Neural cell (in vitro differentiated cells): ENCODE data around the gene CDO1. TPM values are rescaled to one million over a fixed set of nuclear protein-coding genes. Genes with fewer than 3 reads are reported as not detected.

Source experiments
- H2AFZ ChIP-seq: fragments of 200-600, 300-800 bp; sonication (generic), shearing (Covaris generic); 2 replicates; pipeline ENCODE4 v1.6.0; 2014; ENCODE audit warnings: low read depth, mild to moderate bottlenecking, antibody characterized with exemption, low read length, moderate library complexity
- H3F3A ChIP-seq: fragments of 200-600 bp; shearing (Covaris generic); 2 replicates; pipeline ENCODE4 v1.6.1; 2016; ENCODE audit warnings: mild to moderate bottlenecking, moderate library complexity, mixed read lengths, antibody characterized with exemption, low read length; ENCODE audit not compliant: insufficient read depth, poor library complexity, severe bottlenecking
- H3K27ac ChIP-seq: fragments of 200-600, 300-800 bp; sonication (generic), shearing (Covaris generic); 2 replicates; pipeline ENCODE4 v1.5.1; 2014; ENCODE audit warnings: mild to moderate bottlenecking, low read length, moderate library complexity
- H3K27me3 ChIP-seq: fragments of 300-800, 200-600 bp; sonication (generic), shearing (Covaris generic); 2 replicates; pipeline ENCODE4 v1.6.0; 2014; ENCODE audit warnings: mild to moderate bottlenecking, low read depth, low read length, moderate library complexity; ENCODE audit not compliant: insufficient read depth
- H3K36me3 ChIP-seq: fragments of 300-800, 200-600 bp; sonication (generic), shearing (Covaris generic); 2 replicates; pipeline ENCODE4 v1.5.1; 2014; ENCODE audit warnings: mild to moderate bottlenecking, antibody characterized with exemption, low read length, moderate library complexity; ENCODE audit not compliant: insufficient read depth
- H3K4me2 ChIP-seq: fragments of 300-800, 200-600 bp; sonication (generic), shearing (Covaris generic); 2 replicates; pipeline ENCODE4 v1.6.0; 2014; ENCODE audit warnings: mild to moderate bottlenecking, low read length
- H3K4me3 ChIP-seq: fragments of 300-800, 200-600 bp; sonication (generic), shearing (Covaris generic); 2 replicates; pipeline ENCODE4 v1.5.1; 2014; ENCODE audit warnings: mild to moderate bottlenecking, low read length, moderate library complexity
- H3K79me2 ChIP-seq: fragments of 200-600 bp; shearing (Covaris generic); replicated peaks from 2 replicates; pipeline ENCODE4 v1.6.0; 2014; ENCODE audit warnings: mild to moderate bottlenecking, low read length, moderate library complexity; ENCODE audit not compliant: insufficient read depth
- H3K9ac ChIP-seq: fragments of 300-800, 200-600 bp; sonication (generic), shearing (Covaris generic); 2 replicates; pipeline ENCODE4 v1.6.1; 2016; ENCODE audit warnings: mild to moderate bottlenecking, low read length, mixed read lengths
- H3K9me2 ChIP-seq: fragments of 200-600 bp; shearing (Covaris generic); 2 replicates; pipeline ENCODE4 v1.6.1; 2016; ENCODE audit warnings: mild to moderate bottlenecking, low read length, mixed read lengths; ENCODE audit not compliant: insufficient read depth
- H3K9me3 ChIP-seq: fragments of 200-600, 300-800 bp; sonication (generic), shearing (Covaris generic); 2 replicates; pipeline ENCODE4 v1.6.1; 2016; ENCODE audit warnings: mild to moderate bottlenecking, mixed run types, low read length, moderate library complexity, mixed read lengths
- H4K20me1 ChIP-seq: fragments of 200-600 bp; shearing (Covaris generic); 2 replicates; pipeline ENCODE4 v1.6.1; 2016; ENCODE audit warnings: mild to moderate bottlenecking, mixed run types; ENCODE audit not compliant: insufficient read depth
- EP300 ChIP-seq: fragments of 450-650 bp; conservative IDR thresholded peaks from 2 replicates; pipeline ENCODE4 v1.6.1; 2014; ENCODE audit warnings: antibody characterized with exemption, mild to moderate bottlenecking, moderate library complexity; ENCODE audit not compliant: poor library complexity, severe bottlenecking
- EZH2 ChIP-seq: fragments of 200-600, 300-800 bp; shearing (Covaris generic), sonication (generic); IDR thresholded peaks from 2 replicates; pipeline ENCODE4 v1.6.1; 2014; ENCODE audit warnings: antibody characterized with exemption, low read length, borderline replicate concordance, mild to moderate bottlenecking; ENCODE audit not compliant: insufficient read depth, poor library complexity, severe bottlenecking
- MXI1 ChIP-seq: fragments of 450-650 bp; conservative IDR thresholded peaks from 2 replicates; pipeline ENCODE4 v1.6.1; 2014; ENCODE audit warnings: antibody characterized with exemption, mild to moderate bottlenecking; ENCODE audit not compliant: poor library complexity, severe bottlenecking
- POLR2AphosphoS5 ChIP-seq: IDR thresholded peaks from 2 replicates; pipeline ENCODE4 v1.6.1; 2012
- RAD21 ChIP-seq: fragments of 450-650 bp; conservative IDR thresholded peaks from 2 replicates; pipeline ENCODE4 v1.6.1; 2014; ENCODE audit warnings: antibody characterized with exemption, mild to moderate bottlenecking, moderate library complexity
- SMC3 ChIP-seq: fragments of 450-650 bp; conservative IDR thresholded peaks from 2 replicates; pipeline ENCODE4 v1.6.1; 2014; ENCODE audit warnings: antibody characterized with exemption, mild to moderate bottlenecking, moderate library complexity; ENCODE audit not compliant: poor library complexity
- TAF1 ChIP-seq: IDR thresholded peaks from 2 replicates; pipeline ENCODE4 v1.6.1; 2012; ENCODE audit warnings: low read depth
- polyA plus RNA-seq: library from polyadenylated mRNA; depleted of rRNA; stranded (reverse); fragments of >200 nt; gene quantifications from 2 replicates; pipeline ENCODE4 v1.2.3, GENCODE V29; 2014
- TF ChIP-seq, protein P1 (sequence below): IDR thresholded peaks from 2 replicates; pipeline ENCODE4 v1.6.1; 2012; ENCODE audit warnings: borderline replicate concordance
- TF ChIP-seq, protein P2 (sequence below): fragments of 450-650 bp; IDR thresholded peaks from 2 replicates; pipeline ENCODE4 v1.5.1; 2014; ENCODE audit warnings: antibody characterized with exemption, mild to moderate bottlenecking, moderate library complexity; ENCODE audit not compliant: poor library complexity, severe bottlenecking

Gene CDO1
- polyA plus RNA-seq, 1 donor from 2014 or later: 201 TPM

DNA sequence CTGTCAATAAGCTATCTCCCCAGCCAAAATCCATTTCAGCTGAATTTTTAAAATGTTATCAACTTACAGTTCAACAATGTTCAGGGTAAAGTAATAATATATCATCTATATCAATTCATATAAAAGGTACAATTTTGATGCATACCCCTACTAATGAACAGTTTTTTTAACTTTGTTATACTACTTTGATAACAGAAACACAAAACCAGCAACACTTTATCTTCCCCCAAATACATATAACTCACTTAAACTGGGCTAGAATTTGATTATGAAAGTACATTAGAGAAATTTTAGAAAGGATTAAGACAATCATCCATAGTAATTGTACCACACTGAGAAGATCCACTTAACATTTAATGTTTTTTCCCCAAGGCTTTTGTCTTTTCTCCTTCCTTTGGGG, 5.1 kb downstream of the CDO1 start:
- no peak overlapping the region for H3K9ac ChIP-seq
- peak overlapping the region; percentile 17 for H3K4me3 ChIP-seq
- H2AFZ ChIP-seq: no peak overlapping the region
- no peaks in the 10 kb centered on the region for H3K9me2 ChIP-seq
- H3K79me2 ChIP-seq: peaks cover 24% of the 10 kb centered on the region
- no peaks in the 10 kb centered on the region for H4K20me1 ChIP-seq
- H3K27me3 ChIP-seq: no peaks in the 10 kb centered on the region
- H3K4me2 ChIP-seq: no peak overlapping the region
- no peaks in the 10 kb centered on the region for H3K9me3 ChIP-seq
- TF ChIP-seq POLR2AphosphoS5: no peak
- no peak overlapping the region for H3K27ac ChIP-seq
- H3K36me3 ChIP-seq: peaks cover 9% of the 10 kb centered on the region
- no peaks in the 10 kb centered on the region for H3F3A ChIP-seq

DNA sequence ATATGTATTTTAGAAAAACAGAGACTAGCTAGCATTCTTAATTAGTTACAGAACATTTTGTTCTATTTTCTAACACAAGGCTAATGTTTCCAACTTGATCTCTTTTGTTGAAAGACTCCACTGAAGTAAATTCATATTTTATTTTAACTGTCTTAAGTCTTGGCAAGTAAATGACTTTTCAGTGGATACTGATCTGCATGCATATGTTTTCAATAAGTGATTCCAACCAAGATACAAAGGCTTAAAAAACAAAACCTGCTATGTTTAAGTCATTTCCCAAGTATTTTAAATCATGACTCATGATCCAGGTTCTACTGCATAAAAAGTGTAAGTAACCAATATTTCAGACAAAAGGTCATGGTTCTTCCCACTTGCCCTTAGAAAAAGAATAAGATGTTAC, 5.7 kb downstream of the CDO1 start:
- H3K27ac ChIP-seq: no peak overlapping the region
- no peak overlapping the region for H3K9ac ChIP-seq
- no peaks in the 10 kb centered on the region for H3K9me3 ChIP-seq
- H3F3A ChIP-seq: no peaks in the 10 kb centered on the region
- no peaks in the 10 kb centered on the region for H3K27me3 ChIP-seq
- peaks cover 9% of the 10 kb centered on the region for H3K36me3 ChIP-seq
- TF ChIP-seq RAD21 (no peak), SMC3 (no peak), TAF1 (no peak), MXI1 (no peak), EZH2 (no peak), POLR2AphosphoS5 (no peak), EP300 (no peak)
- TF ChIP-seq, protein P1, sequence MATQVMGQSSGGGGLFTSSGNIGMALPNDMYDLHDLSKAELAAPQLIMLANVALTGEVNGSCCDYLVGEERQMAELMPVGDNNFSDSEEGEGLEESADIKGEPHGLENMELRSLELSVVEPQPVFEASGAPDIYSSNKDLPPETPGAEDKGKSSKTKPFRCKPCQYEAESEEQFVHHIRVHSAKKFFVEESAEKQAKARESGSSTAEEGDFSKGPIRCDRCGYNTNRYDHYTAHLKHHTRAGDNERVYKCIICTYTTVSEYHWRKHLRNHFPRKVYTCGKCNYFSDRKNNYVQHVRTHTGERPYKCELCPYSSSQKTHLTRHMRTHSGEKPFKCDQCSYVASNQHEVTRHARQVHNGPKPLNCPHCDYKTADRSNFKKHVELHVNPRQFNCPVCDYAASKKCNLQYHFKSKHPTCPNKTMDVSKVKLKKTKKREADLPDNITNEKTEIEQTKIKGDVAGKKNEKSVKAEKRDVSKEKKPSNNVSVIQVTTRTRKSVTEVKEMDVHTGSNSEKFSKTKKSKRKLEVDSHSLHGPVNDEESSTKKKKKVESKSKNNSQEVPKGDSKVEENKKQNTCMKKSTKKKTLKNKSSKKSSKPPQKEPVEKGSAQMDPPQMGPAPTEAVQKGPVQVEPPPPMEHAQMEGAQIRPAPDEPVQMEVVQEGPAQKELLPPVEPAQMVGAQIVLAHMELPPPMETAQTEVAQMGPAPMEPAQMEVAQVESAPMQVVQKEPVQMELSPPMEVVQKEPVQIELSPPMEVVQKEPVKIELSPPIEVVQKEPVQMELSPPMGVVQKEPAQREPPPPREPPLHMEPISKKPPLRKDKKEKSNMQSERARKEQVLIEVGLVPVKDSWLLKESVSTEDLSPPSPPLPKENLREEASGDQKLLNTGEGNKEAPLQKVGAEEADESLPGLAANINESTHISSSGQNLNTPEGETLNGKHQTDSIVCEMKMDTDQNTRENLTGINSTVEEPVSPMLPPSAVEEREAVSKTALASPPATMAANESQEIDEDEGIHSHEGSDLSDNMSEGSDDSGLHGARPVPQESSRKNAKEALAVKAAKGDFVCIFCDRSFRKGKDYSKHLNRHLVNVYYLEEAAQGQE: no peak
- TF ChIP-seq, protein P2, sequence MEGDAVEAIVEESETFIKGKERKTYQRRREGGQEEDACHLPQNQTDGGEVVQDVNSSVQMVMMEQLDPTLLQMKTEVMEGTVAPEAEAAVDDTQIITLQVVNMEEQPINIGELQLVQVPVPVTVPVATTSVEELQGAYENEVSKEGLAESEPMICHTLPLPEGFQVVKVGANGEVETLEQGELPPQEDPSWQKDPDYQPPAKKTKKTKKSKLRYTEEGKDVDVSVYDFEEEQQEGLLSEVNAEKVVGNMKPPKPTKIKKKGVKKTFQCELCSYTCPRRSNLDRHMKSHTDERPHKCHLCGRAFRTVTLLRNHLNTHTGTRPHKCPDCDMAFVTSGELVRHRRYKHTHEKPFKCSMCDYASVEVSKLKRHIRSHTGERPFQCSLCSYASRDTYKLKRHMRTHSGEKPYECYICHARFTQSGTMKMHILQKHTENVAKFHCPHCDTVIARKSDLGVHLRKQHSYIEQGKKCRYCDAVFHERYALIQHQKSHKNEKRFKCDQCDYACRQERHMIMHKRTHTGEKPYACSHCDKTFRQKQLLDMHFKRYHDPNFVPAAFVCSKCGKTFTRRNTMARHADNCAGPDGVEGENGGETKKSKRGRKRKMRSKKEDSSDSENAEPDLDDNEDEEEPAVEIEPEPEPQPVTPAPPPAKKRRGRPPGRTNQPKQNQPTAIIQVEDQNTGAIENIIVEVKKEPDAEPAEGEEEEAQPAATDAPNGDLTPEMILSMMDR: no peak
- H2AFZ ChIP-seq: no peak overlapping the region
- no peaks in the 10 kb centered on the region for H4K20me1 ChIP-seq
- H3K9me2 ChIP-seq: no peaks in the 10 kb centered on the region
- H3K79me2 ChIP-seq: peaks cover 24% of the 10 kb centered on the region
- peak overlapping the region; percentile 17 for H3K4me3 ChIP-seq
- H3K4me2 ChIP-seq: no peak overlapping the region

DNA sequence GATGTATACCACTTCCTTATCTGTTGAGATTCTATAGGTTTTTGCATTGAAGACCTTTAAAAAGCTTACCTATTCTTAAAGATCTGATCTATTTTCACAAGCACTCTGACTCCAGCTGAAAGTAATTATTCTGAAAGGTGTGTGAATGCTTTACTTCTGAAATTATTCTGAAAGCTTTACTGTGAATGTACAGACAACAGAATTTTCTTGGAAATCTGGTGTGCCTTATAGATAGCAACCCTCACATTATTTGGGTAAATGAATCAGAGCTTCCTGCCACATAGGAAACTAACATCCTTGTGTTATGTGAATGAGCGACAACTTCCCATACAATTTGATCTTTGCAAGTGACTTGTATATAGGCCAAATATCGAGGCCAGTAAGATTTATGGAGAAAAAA, 6.5 kb downstream of the CDO1 start:
- no peak overlapping the region for H3K4me3 ChIP-seq
- H2AFZ ChIP-seq: no peak overlapping the region
- H3K27ac ChIP-seq: no peak overlapping the region
- H3K9me2 ChIP-seq: no peaks in the 10 kb centered on the region
- H3K36me3 ChIP-seq: peaks cover 16% of the 10 kb centered on the region
- peaks cover 20% of the 10 kb centered on the region for H3K79me2 ChIP-seq
- H3K27me3 ChIP-seq: no peaks in the 10 kb centered on the region
- no peaks in the 10 kb centered on the region for H3K9me3 ChIP-seq
- H3K4me2 ChIP-seq: no peak overlapping the region
- H3F3A ChIP-seq: no peaks in the 10 kb centered on the region
- H3K9ac ChIP-seq: no peak overlapping the region
- TF ChIP-seq, protein P1: no peak
- TF ChIP-seq EZH2 (no peak), SMC3 (no peak), EP300 (no peak), RAD21 (no peak), MXI1 (no peak), POLR2AphosphoS5 (no peak), TAF1 (no peak)
- TF ChIP-seq, protein P2: no peak
- H4K20me1 ChIP-seq: no peaks in the 10 kb centered on the region
